NB4 (cell line): ENCODE data around the gene FNDC1.

Experiments
- CTCF ChIP-seq: IDR thresholded peaks from one replicate; pipeline ENCODE4 v1.5.1; 2012; ENCODE audit warnings: low read depth, low read length
- MAX ChIP-seq: IDR thresholded peaks from 2 replicates; pipeline ENCODE4 v1.6.1; 2011; ENCODE audit warnings: low read depth, low read length
- POLR2A ChIP-seq: IDR thresholded peaks from 2 replicates; pipeline ENCODE4 v1.6.1; 2011; ENCODE audit warnings: mild to moderate bottlenecking; ENCODE audit not compliant: insufficient read length; ENCODE audit errors: extremely low read depth

GRCh38 chr6:159305804-159306537 is 136.8 kb downstream of the FNDC1 start:
- TF ChIP-seq CTCF (no peak), POLR2A (no peak), MAX (no peak)
